Mesenchymal stem cell (in vitro differentiated cells and primary cell): ENCODE measurements around the gene PRAMEF26. TPM values are rescaled to one million over a fixed set of nuclear protein-coding genes. Genes with fewer than 3 reads are reported as not detected.
"Not testable (repeated sequence)": the region's sequence is repeated elsewhere in the genome, so short reads cannot be mapped to it uniquely, and the experiment has no call there.

Experiments
- DNase-seq: peaks from one replicate; pipeline ENCODE4 v3.0.0-alpha.2; 2013
- H2AFZ ChIP-seq: one replicate; pipeline ENCODE4 v1.6.1; 2013; ENCODE audit warnings: low read depth, mild to moderate bottlenecking, control low read depth, inconsistent platforms, low read length, moderate library complexity
- H2AK5ac ChIP-seq: 2 replicates; pipeline ENCODE4 v1.6.1; 2013; ENCODE audit warnings: low read length, moderate library complexity, mild to moderate bottlenecking, inconsistent platforms; ENCODE audit not compliant: severe bottlenecking
- H2BK120ac ChIP-seq: one replicate; pipeline ENCODE4 v1.6.1; 2013; ENCODE audit warnings: low read depth, mild to moderate bottlenecking, inconsistent platforms, low read length, moderate library complexity
- H2BK12ac ChIP-seq, 2 experiments: one replicate each; pipeline ENCODE4 v1.6.1; 2013; ENCODE audit warnings: inconsistent platforms in 2 of 2, low read length in 2 of 2, mild to moderate bottlenecking in 2 of 2, moderate library complexity in 2 of 2, control low read depth in 1 of 2
- H2BK15ac ChIP-seq: one replicate; pipeline ENCODE4 v1.6.1; 2013; ENCODE audit warnings: mild to moderate bottlenecking, low read depth, inconsistent platforms; ENCODE audit not compliant: poor library complexity, severe bottlenecking
- H2BK5ac ChIP-seq: 2 replicates; pipeline ENCODE4 v1.6.1; 2013; ENCODE audit warnings: low read depth, mild to moderate bottlenecking, low read length, control low read depth, inconsistent platforms; ENCODE audit not compliant: poor library complexity, severe bottlenecking
- H3K14ac ChIP-seq, 2 experiments: one replicate each; pipeline ENCODE4 v1.6.1; 2013; ENCODE audit warnings: inconsistent platforms in 2 of 2, low read length in 2 of 2, control low read depth in 1 of 2, mild to moderate bottlenecking in 1 of 2, moderate library complexity in 1 of 2
- H3K18ac ChIP-seq, 2 experiments: one replicate each; pipeline ENCODE4 v1.6.1; 2013; ENCODE audit warnings: inconsistent platforms in 2 of 2, low read length in 2 of 2, control low read depth in 1 of 2, low read depth in 1 of 2, mild to moderate bottlenecking in 1 of 2
- H3K23ac ChIP-seq, 2 experiments: one replicate each; pipeline ENCODE4 v1.6.1; 2013; ENCODE audit warnings: inconsistent platforms in 2 of 2, low read length in 2 of 2, mild to moderate bottlenecking in 2 of 2, moderate library complexity in 2 of 2, control low read depth in 1 of 2
- H3K27ac ChIP-seq: 2 replicates; pipeline ENCODE4 v1.5.1; 2013; ENCODE audit warnings: mild to moderate bottlenecking, moderate library complexity, low read length, control low read depth, inconsistent platforms; ENCODE audit not compliant: poor library complexity, severe bottlenecking
- H3K27me3 ChIP-seq, 2 experiments: 2 replicates each; pipeline versions ENCODE4 v1.6.1 to v1.7.0; 2013; ENCODE audit warnings: low read length in 2 of 2, mild to moderate bottlenecking in 2 of 2, moderate library complexity in 2 of 2, control low read depth in 1 of 2, inconsistent platforms in 1 of 2; ENCODE audit not compliant: control insufficient read depth in 1 of 2, insufficient read depth in 1 of 2
- H3K36me3 ChIP-seq, 2 experiments: 2 replicates each; pipeline versions ENCODE4 v1.6.1 to v1.7.0; 2013; ENCODE audit warnings: low read length in 2 of 2, control low read depth in 1 of 2, inconsistent platforms in 1 of 2, low read depth in 1 of 2, mild to moderate bottlenecking in 1 of 2; ENCODE audit not compliant: insufficient read depth in 2 of 2, control insufficient read depth in 1 of 2
- H3K4ac ChIP-seq, 2 experiments: one replicate each; pipeline ENCODE4 v1.6.1; 2013; ENCODE audit warnings: inconsistent platforms in 2 of 2, low read length in 2 of 2, mild to moderate bottlenecking in 2 of 2, moderate library complexity in 2 of 2, control low read depth in 1 of 2, low read depth in 1 of 2
- H3K4me1 ChIP-seq: 2 replicates; pipeline ENCODE4 v1.6.1; 2013; ENCODE audit warnings: low read depth, low read length, control low read depth; ENCODE audit not compliant: control insufficient read depth, insufficient read depth
- H3K4me2 ChIP-seq: 2 replicates; pipeline ENCODE4 v1.6.1; 2013; ENCODE audit warnings: low read length, mild to moderate bottlenecking, inconsistent platforms; ENCODE audit not compliant: poor library complexity, severe bottlenecking
- H3K4me3 ChIP-seq, 2 experiments: 2 replicates each; pipeline versions ENCODE4 v1.5.1 to v1.7.0; 2013; ENCODE audit warnings: low read length in 2 of 2, mild to moderate bottlenecking in 2 of 2, control low read depth in 1 of 2, low read depth in 1 of 2; ENCODE audit not compliant: insufficient read depth in 1 of 2
- H3K79me1 ChIP-seq: replicated peaks from 2 replicates; pipeline ENCODE4 v1.6.1; 2013; ENCODE audit warnings: mild to moderate bottlenecking, control low read depth, low read length, inconsistent platforms; ENCODE audit not compliant: poor library complexity, severe bottlenecking
- H3K9ac ChIP-seq: 2 replicates; pipeline ENCODE4 v1.7.0; 2013; ENCODE audit warnings: mild to moderate bottlenecking, low read length, moderate library complexity
- H3K9me3 ChIP-seq: 2 replicates; pipeline ENCODE4 v1.7.0; 2013; ENCODE audit warnings: mild to moderate bottlenecking, low read length; ENCODE audit not compliant: control insufficient read depth
- H4K8ac ChIP-seq: one replicate; pipeline ENCODE4 v1.6.1; 2013; ENCODE audit warnings: inconsistent platforms, mild to moderate bottlenecking, low read length, moderate library complexity
- H4K91ac ChIP-seq: one replicate; pipeline ENCODE4 v1.6.1; 2013; ENCODE audit warnings: mild to moderate bottlenecking, low read length, inconsistent platforms
- WGBS: methylation state at CpG from one replicate; pipeline ENCODE4 v1.1.7; 2013; ENCODE audit warnings: mixed read lengths; 5-methylcytosine and 5-hydroxymethylcytosine counted together
- polyA plus RNA-seq, 2 experiments: library from polyadenylated mRNA; stranded (reverse); fragments of 200-250 nt; gene quantifications; one replicate each; pipeline ENCODE4 v1.2.3, GENCODE V29; 2013

PRAMEF26 gene
- polyA plus RNA-seq (2013, experiment 1 of 2) = not detected
- not detected for polyA plus RNA-seq (2013, experiment 2 of 2)

- DNase-seq = not testable (repeated sequence)
These were observed at the start of gene PRAMEF26 for GRCh38 chr1:13155909-13156308. Gene PRAMEF26, minus strand, starts transcription at chr1:13156009. Its CDS starts 2,914 bp downstream, at chr1:13153095.

GRCh38 chr1:13201309-13201708, 45.5 kb upstream of the PRAMEF26 start, which contains the start of gene PRAMEF13:
Gene PRAMEF13, minus strand, starts transcription at chr1:13201409. Its CDS starts 1,820 bp downstream, at chr1:13199589.
- H3K4ac ChIP-seq, H4K91ac ChIP-seq, H2BK120ac ChIP-seq, H3K27ac ChIP-seq, H4K8ac ChIP-seq, H2BK5ac ChIP-seq, H2AK5ac ChIP-seq, H3K4me2 ChIP-seq, H3K23ac ChIP-seq, H3K79me1 ChIP-seq, H3K4me1 ChIP-seq, H3K14ac ChIP-seq, DNase-seq, H3K36me3 ChIP-seq, H3K27me3 ChIP-seq, H3K4me3 ChIP-seq, H3K9ac ChIP-seq, H2BK12ac ChIP-seq, H3K9me3 ChIP-seq, H2AFZ ChIP-seq, H3K18ac ChIP-seq, H2BK15ac ChIP-seq: not testable (repeated sequence)
- no CpG with 5 or more reads among the region's 5 CpGs for WGBS

More at GRCh38 chr1:13155909-13156308, at the start of gene PRAMEF26:
- H3K23ac ChIP-seq, H3K79me1 ChIP-seq, H4K91ac ChIP-seq, H3K27me3 ChIP-seq, H3K4me2 ChIP-seq, H2BK15ac ChIP-seq, H3K36me3 ChIP-seq, H2AFZ ChIP-seq, H3K27ac ChIP-seq, H3K4me3 ChIP-seq, H3K18ac ChIP-seq, H2BK12ac ChIP-seq, H3K9ac ChIP-seq, H3K9me3 ChIP-seq, H2AK5ac ChIP-seq, H3K14ac ChIP-seq, H2BK120ac ChIP-seq, H3K4ac ChIP-seq, H2BK5ac ChIP-seq, H3K4me1 ChIP-seq, H4K8ac ChIP-seq: not testable (repeated sequence)
- no CpG with 5 or more reads among the region's 5 CpGs for WGBS

- H3K27ac ChIP-seq, H2AFZ ChIP-seq, H2AK5ac ChIP-seq, H2BK12ac ChIP-seq, H3K9me3 ChIP-seq, H3K4ac ChIP-seq, H3K23ac ChIP-seq, H3K4me1 ChIP-seq, H2BK5ac ChIP-seq, H3K4me3 ChIP-seq, H3K27me3 ChIP-seq, H2BK120ac ChIP-seq, H4K91ac ChIP-seq, H3K14ac ChIP-seq, H3K79me1 ChIP-seq, H4K8ac ChIP-seq, H3K9ac ChIP-seq, DNase-seq, H2BK15ac ChIP-seq, H3K36me3 ChIP-seq, H3K4me2 ChIP-seq, H3K18ac ChIP-seq: not testable (repeated sequence)
- no CpG with 5 or more reads among the region's 2 CpGs for WGBS
These were observed 15.7 kb upstream of the PRAMEF26 start, which contains the start of gene PRAMEF9 for GRCh38 chr1:13171548-13171947. Gene PRAMEF9, plus strand, starts transcription at chr1:13171848. Its CDS starts 3,433 bp downstream, at chr1:13175281.

- not testable (repeated sequence) for H2BK15ac ChIP-seq, DNase-seq, H4K8ac ChIP-seq, H3K27ac ChIP-seq, H4K91ac ChIP-seq, H2BK12ac ChIP-seq, H3K4ac ChIP-seq, H3K4me1 ChIP-seq, H3K9ac ChIP-seq, H3K23ac ChIP-seq, H3K36me3 ChIP-seq, H3K4me2 ChIP-seq, H3K79me1 ChIP-seq, H2AFZ ChIP-seq, H3K14ac ChIP-seq, H2AK5ac ChIP-seq, H3K27me3 ChIP-seq, H2BK120ac ChIP-seq, H3K18ac ChIP-seq, H2BK5ac ChIP-seq, H3K9me3 ChIP-seq, H3K4me3 ChIP-seq
- WGBS = no CpG with 5 or more reads among the region's 8 CpGs
These were observed 9.7 kb upstream of the PRAMEF26 start, which contains the start of gene HNRNPCL4 for GRCh38 chr1:13165531-13165930. Gene HNRNPCL4, minus strand, starts transcription at chr1:13165631. Its CDS starts 164 bp downstream, at chr1:13165467.
